A673 (cell line): ENCODE data around the gene CADM3. TPM values are rescaled to one million over a fixed set of nuclear protein-coding genes. Genes with fewer than 3 reads are reported as not detected.

ENCODE experiments used
- BruUV-seq: library from RNA; stranded (reverse); fragments of 400-500 nt; replicated peaks from 2 replicates; lab custom pipeline; 2021; lab: Mats Ljungman, UMichigan
- CTCF ChIA-PET: fragments of 300-600 bp; sonication (Branson Sonifier 250); formaldehyde crosslinking; loops from one replicate; lab custom pipeline; 2022; ENCODE audit warnings: antibody characterized with exemption; lab: Charles Lee
- POLR2A ChIA-PET: fragments of 300-600 bp; sonication (Branson Sonifier 250); formaldehyde crosslinking; loops from one replicate; lab custom pipeline; 2022; ENCODE audit warnings: antibody characterized with exemption; ENCODE audit not compliant: low non-redundant PET; lab: Charles Lee
- DNase-seq: peaks from one replicate; pipeline ENCODE4 v3.0.0-alpha.2; 2015; ENCODE audit warnings: low spot score
- H3K27ac ChIP-seq: fragments of 200-600 bp; sonication (generic); 2 replicates; pipeline ENCODE4 v1.5.1; 2016; ENCODE audit warnings: mixed run types, low read depth, mild to moderate bottlenecking, mixed read lengths, antibody characterized with exemption, low read length; ENCODE audit not compliant: poor library complexity, severe bottlenecking
- H3K27me3 ChIP-seq: fragments of 200-600 bp; sonication (generic); replicated peaks from 2 replicates; pipeline ENCODE4 v1.6.1; 2017; ENCODE audit warnings: mixed run types, low read depth, mild to moderate bottlenecking, mixed read lengths, antibody characterized with exemption, low read length; ENCODE audit not compliant: insufficient read depth, poor library complexity
- H3K36me3 ChIP-seq: fragments of 200-600 bp; sonication (generic); 2 replicates; pipeline ENCODE4 v1.6.1; 2016; ENCODE audit warnings: mixed run types, mild to moderate bottlenecking, mixed read lengths, antibody characterized with exemption, low read length; ENCODE audit not compliant: insufficient read depth, poor library complexity, severe bottlenecking
- H3K4me1 ChIP-seq: fragments of 200-600 bp; sonication (generic); 2 replicates; pipeline ENCODE4 v1.6.1; 2017; ENCODE audit warnings: mixed run types, mild to moderate bottlenecking, mixed read lengths, antibody characterized with exemption, low read length; ENCODE audit not compliant: insufficient read depth, poor library complexity, severe bottlenecking
- H3K4me3 ChIP-seq: fragments of 200-600 bp; sonication (generic); 2 replicates; pipeline ENCODE4 v1.5.1; 2016; ENCODE audit warnings: low read depth, mixed run types, mild to moderate bottlenecking, mixed read lengths, low read length; ENCODE audit not compliant: poor library complexity, severe bottlenecking
- H3K9me3 ChIP-seq: fragments of 200-600 bp; sonication (generic); 2 replicates; pipeline ENCODE4 v1.6.1; 2016; ENCODE audit warnings: mixed run types, low read depth, mild to moderate bottlenecking, mixed read lengths, antibody characterized with exemption, low read length; ENCODE audit not compliant: poor library complexity, severe bottlenecking
- CTCF ChIP-seq: fragments of 300-800, 200-600 bp; sonication (generic); conservative IDR thresholded peaks from 2 replicates; pipeline ENCODE4 v1.5.1; 2017; ENCODE audit warnings: low read depth, mild to moderate bottlenecking, antibody characterized with exemption, low read length, moderate library complexity, mixed read lengths
- EZH2 ChIP-seq: fragments of 200-600 bp; sonication (generic); IDR thresholded peaks from 2 replicates; pipeline ENCODE4 v1.6.1; 2017; ENCODE audit warnings: borderline replicate concordance, low read depth, mild to moderate bottlenecking, mixed read lengths, antibody characterized with exemption, low read length; ENCODE audit not compliant: poor library complexity, severe bottlenecking
- intact Hi-C: fragments of 100-400 bp; cut with micrococcal nuclease; formaldehyde crosslinking; loops from one replicate; pipeline ENCODE4 v1.10.0; 2022; ENCODE audit not compliant: unreplicated experiment
- total RNA-seq: library from RNA; stranded (reverse); gene quantifications from 2 replicates; pipeline ENCODE4 v1.2.3, GENCODE V29; 2021

Gene CADM3
- total RNA-seq, 1 experiment from 2014 or later, result not detected

GRCh38 chr1:159208175-159208825, 36.9 kb downstream of the CADM3 start:
- Histone ChIP-seq H3K9me3 (no peaks in the 10 kb centered on the region), H3K27ac (no peak overlapping the region), H3K4me1 (no peaks in the 10 kb centered on the region), H3K36me3 (no peaks in the 10 kb centered on the region), H3K4me3 (no peak overlapping the region), H3K27me3 (peaks cover 76% of the 10 kb centered on the region)
- TF ChIP-seq CTCF (no peak), EZH2 (no peak)
- ChIA-PET POLR2A (no interaction called here), CTCF (interaction anchor here (0.6 kb wide), 1 partner anchor 9 kb away, joined by 4 read pairs; no protein-coding TSS in a partner anchor)
- DNase-seq, result no peak
- intact Hi-C loops, result no loop called here
- BruUV-seq, result no TSS peak

- no peaks in the 10 kb centered on the region for H3K4me1 ChIP-seq
- no peak for TF ChIP-seq EZH2
- no peak for TF ChIP-seq CTCF
- BruUV-seq, result no TSS peak
- DNase-seq, result no peak
- intact Hi-C loops, result no loop called here
- H3K27me3 ChIP-seq, result peaks cover 69% of the 10 kb centered on the region
- ChIA-PET POLR2A (no interaction called here), CTCF (interaction anchor here (0.6 to 0.8 kb wide), 2 partner anchors 8 to 32 kb away, joined by 3 to 4 read pairs; no protein-coding TSS in a partner anchor)
- H3K36me3 ChIP-seq, result no peaks in the 10 kb centered on the region
- H3K9me3 ChIP-seq, result no peaks in the 10 kb centered on the region
- no peak overlapping the region for H3K4me3 ChIP-seq
- H3K27ac ChIP-seq, result no peak overlapping the region
Observed at GRCh38 chr1:159209061-159209460, 37.6 kb downstream of the CADM3 start.

- ChIA-PET POLR2A (no interaction called here), CTCF (interaction anchor here (0.6 kb wide), 2 partner anchors 9 to 75 kb away, joined by 3 to 7 read pairs; no protein-coding TSS in a partner anchor)
- H3K4me3 ChIP-seq, result no peak overlapping the region
- H3K27ac ChIP-seq, result no peak overlapping the region
- intact Hi-C loops, result loop anchor here (1.0 to 10.0 kb wide), 3 partner anchors 50 to 793 kb away; no protein-coding TSS in a partner anchor
- no peaks in the 10 kb centered on the region for H3K9me3 ChIP-seq
- TF ChIP-seq CTCF (peak; percentile 96), EZH2 (no peak)
- H3K4me1 ChIP-seq, result no peaks in the 10 kb centered on the region
- H3K36me3 ChIP-seq, result no peaks in the 10 kb centered on the region
- BruUV-seq, result no TSS peak
- H3K27me3 ChIP-seq, result peaks cover 60% of the 10 kb centered on the region
- DNase-seq, result peak; percentile 43
Observed at GRCh38 chr1:159211331-159212136, 40.1 kb downstream of the CADM3 start.
